GM19099 (cell line): ENCODE measurements around the gene PADI2.

Source experiments
- POLR2A ChIP-seq: IDR thresholded peaks from 3 replicates; pipeline ENCODE4 v1.6.1; 2011; ENCODE audit warnings: low read depth; ENCODE audit not compliant: insufficient read length; ENCODE audit errors: extremely low read depth

PADI2 gene

GRCh38 chr1:17148950-17149608 is 29.8 kb upstream of the PADI2 start:
- TF ChIP-seq POLR2A, result no peak

- no peak for TF ChIP-seq POLR2A
These were observed 26.4 kb upstream of the PADI2 start for GRCh38 chr1:17145648-17146047.

DNA sequence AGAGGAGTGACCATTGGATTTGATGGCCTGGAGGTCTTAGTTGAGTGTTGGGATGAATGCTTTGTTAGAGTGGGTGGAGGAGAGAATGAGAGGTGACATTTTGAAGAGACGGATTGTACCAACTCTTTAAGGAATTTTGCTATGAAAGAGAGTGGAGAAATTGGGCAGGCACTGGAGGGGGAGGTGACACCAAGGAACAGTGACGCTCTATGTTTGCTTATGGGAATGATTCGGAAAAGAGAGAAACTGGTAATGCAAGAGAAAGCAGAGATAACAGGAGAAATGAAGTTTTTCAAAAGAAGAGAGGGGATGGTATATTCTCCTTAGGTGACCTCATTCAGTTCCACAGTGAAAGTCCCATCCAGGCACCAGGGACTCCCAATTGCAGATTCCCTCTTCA is 24.5 kb upstream of the PADI2 start:
- TF ChIP-seq POLR2A, result no peak

DNA sequence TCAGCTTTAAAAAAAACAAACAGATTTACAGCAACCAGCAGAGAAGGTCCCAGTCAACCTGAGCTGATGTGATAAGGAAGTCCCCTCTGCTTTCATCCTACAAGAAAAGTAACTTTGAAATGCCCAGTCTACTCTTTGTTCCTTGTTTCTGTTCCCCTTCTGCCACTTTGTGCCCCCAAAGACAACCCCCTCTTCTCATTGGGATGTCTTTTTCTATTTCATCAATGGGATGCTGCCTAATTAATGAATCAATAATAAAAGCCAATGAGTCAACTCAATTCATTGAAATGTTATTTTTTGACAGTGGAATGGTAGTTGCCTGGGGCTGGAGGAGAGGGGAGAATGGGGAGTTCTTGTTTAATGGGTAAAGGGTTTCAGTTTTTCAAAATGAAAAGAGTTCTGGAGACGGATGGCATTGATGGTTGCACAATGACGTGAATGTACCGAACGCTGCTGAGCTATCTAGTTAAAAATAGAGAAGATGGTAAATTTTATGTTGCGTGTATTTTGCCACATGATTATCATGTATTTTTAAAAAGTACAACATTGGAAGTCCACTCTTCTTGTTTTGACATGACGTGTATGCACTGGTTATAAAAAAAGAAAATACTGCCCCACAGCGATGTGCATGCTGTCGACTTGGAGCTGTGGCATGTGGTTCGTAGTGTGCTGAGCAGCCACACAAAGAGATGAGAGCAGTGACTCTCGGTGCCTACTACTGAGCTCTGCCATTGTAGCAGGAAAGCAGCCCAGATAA is 22.4 kb upstream of the PADI2 start:
- TF ChIP-seq POLR2A, result no peak

- TF ChIP-seq POLR2A, result no peak
These were observed 21.0 kb upstream of the PADI2 start for GRCh38 chr1:17140279-17140678.

DNA sequence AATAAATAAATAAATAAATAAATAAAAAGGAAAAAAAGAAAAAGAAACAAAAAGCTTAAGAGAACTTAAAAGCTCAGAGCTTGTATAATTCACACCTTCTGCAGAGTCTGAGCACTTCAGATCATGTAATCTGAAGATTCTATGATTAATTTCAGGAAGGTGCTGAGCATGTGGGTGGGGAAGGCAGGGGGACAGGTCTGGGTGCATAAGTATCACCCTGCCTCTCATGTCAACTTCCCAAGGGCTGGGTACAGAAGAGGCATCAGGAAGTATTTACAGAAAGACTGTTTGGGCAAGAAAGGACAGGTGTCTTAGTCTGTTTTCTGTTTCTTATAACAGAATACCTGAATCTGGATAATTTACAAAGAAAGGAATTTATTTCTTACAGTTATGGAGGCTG is 20.4 kb upstream of the PADI2 start:
- TF ChIP-seq POLR2A, result no peak

GRCh38 chr1:17137441-17137840 is 18.2 kb upstream of the PADI2 start:
- TF ChIP-seq POLR2A, result no peak

DNA sequence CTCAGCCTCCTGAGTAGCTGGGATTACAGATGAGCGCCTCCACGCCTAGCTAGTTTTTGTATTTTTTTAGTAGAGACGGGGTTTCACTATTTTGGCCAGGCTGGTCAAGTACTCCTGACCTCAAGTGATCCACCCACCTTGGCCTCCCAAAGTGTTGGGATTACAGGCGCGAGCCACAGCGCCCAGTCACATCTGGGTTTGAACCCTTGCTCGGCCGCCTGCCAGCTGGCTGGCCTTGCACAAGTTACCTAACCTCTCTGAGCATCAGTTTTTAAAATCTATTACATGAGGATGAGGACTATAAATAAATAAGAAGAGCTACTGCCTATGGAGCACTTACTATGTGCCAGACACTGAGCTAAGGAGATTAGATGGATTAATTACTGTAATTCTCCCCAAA is 17.7 kb upstream of the PADI2 start:
- no peak for TF ChIP-seq POLR2A

GRCh38 chr1:17136145-17136544 is 16.9 kb upstream of the PADI2 start:
- TF ChIP-seq POLR2A, result no peak

DNA sequence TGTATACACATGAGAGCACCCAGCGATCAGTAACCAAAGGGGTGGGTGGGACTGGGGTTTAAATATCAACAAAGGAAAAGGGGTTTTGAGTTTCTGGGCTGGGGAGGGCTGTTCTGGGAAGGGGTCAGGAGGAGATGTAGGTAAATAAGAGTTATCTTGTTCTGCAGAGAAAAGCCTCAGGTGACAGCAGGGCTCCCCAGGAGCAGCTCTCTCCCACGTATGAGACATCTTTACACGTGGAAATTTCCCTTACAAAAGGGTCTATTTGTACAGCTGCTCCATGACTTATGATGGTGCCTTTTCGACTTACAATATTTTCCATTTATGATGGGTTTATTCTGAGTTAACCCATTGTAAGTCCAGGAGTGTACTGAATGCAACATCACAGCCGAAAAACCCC is 16.3 kb upstream of the PADI2 start:
- TF ChIP-seq POLR2A, result no peak

DNA sequence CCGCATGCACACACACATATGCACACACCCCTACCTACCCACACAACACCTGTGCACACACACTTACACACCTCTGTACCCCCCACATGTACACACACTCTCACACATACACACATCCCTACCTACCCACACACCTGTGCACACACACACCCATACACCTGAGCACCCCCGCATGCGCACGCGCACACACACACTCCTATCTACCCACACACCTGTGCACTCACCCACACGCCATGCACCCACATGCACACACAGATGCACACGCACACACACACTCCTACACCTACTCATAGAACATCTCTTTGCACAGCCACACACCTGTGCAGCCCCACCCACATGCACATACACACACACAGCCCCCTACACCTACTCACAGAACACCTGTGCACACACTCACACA is 15.5 kb upstream of the PADI2 start:
- TF ChIP-seq POLR2A, result no peak

DNA sequence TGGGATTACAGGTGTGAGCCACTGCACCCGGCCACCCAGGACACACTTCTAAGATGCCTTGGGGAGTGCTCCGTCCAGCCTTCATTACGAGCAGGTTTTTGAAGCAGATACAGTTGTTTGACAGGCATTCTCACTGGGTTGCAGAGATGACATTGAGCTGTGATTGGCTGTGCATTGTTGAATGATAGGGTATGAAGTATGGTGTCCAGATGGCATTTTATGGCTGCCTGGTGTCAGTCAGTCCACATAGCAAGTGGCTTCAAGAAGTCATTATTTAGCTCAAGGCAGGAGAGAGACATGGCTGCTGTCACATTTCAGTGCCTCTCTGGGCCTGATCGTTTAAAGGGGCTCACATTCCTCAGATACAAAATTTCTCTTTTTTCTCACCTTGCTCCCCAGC is 14.8 kb upstream of the PADI2 start:
- no peak for TF ChIP-seq POLR2A

- no peak for TF ChIP-seq POLR2A
These were observed 10.9 kb upstream of the PADI2 start for GRCh38 chr1:17130138-17130635.

DNA sequence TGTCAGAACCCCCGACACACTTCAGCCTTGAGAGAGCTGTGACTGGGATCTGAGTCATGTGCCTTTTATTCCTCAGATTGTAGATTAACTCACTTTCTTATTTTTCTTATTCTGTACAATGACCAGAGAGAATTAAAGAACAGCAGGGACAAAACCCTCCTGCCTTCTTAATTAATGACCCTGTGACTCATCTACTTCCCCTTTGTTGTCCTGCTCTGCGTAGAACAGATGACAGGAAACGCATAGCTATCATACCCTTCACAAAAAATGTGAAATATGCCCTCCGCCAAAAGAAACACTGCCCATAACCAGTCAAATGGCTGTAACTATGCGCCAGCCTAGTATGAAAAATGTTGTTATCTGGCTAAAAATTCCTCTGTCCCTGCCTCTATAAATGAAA is 9.1 kb upstream of the PADI2 start:
- TF ChIP-seq POLR2A, result no peak

DNA sequence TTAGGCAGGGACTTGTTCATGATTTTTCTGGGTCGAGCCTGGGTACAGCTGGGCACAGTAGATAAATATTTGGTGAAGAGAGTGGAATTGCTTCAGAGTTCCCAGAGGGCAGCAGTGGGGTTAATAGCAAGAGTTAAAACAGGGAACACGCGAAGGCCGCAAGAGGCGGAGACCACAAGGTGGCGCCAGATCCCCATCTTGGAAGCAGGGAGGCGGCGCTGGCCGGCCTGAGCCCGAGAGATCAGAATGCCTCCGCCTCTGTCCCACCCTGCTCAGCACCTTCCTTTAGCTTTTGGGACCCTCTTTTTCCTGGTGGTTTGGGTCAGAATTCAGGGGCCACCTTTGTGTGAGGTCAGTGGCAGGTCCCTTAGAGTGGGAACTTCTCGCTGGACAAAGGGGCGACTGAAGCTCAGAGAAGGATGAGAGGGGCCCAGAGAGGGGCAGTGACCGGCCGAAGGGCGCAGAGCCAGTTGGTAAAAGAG is 6.5 kb upstream of the PADI2 start:
- no peak for TF ChIP-seq POLR2A
